Activated T-cell treated with anti-CD3 and anti-CD28 coated beads for 48 hours (primary cell): Measurements from ENCODE around the gene PARD6B.
"Not testable (repeated sequence)": the region's sequence is repeated elsewhere in the genome, so short reads cannot be mapped to it uniquely, and the experiment has no call there.

Experiments used
- DNase-seq: peaks from one replicate; pipeline ENCODE4 v3.0.0-alpha.2; 2020; ENCODE audit warnings: low read depth

Gene PARD6B

GRCh38 chr20:50799890-50800550 is 68.6 kb downstream of the PARD6B start:
- no peak for DNase-seq

GRCh38 chr20:50800986-50801746 is 69.8 kb downstream of the PARD6B start:
- not testable (repeated sequence) for DNase-seq

GRCh38 chr20:50801747-50802125 is 70.4 kb downstream of the PARD6B start:
- DNase-seq = no peak

GRCh38 chr20:50802289-50802688 is 70.9 kb downstream of the PARD6B start:
- DNase-seq = no peak

GRCh38 chr20:50804437-50805348 is 73.3 kb downstream of the PARD6B start:
- DNase-seq = no peak

GRCh38 chr20:50805349-50805684 is 73.9 kb downstream of the PARD6B start:
- DNase-seq = no peak

GRCh38 chr20:50806126-50806768 is 74.9 kb downstream of the PARD6B start:
- no peak for DNase-seq
